ENCODE data around the gene NR1H2.
"Not testable (repeated sequence)": the region's sequence is repeated elsewhere in the genome, so short reads cannot be mapped to it uniquely, and the experiment has no call there.

NR1H2 gene

GRCh38 chr19:50379602-50380001 lies 3.3 kb downstream of the NR1H2 start:
- DNase-seq = no peak

GRCh38 chr19:50380137-50380536 lies 3.9 kb downstream of the NR1H2 start:
- DNase-seq = no peak

GRCh38 chr19:50380751-50381151 lies 4.5 kb downstream of the NR1H2 start:
- DNase-seq = no peak

GRCh38 chr19:50381881-50382729 lies 5.8 kb downstream of the NR1H2 start:
- no peak for DNase-seq

- DNase-seq = no peak
Observed at GRCh38 chr19:50383001-50383851, 7.0 kb downstream of the NR1H2 start.

GRCh38 chr19:50383852-50384684 lies 7.8 kb downstream of the NR1H2 start, which contains the start of gene POLD1:
Gene POLD1, plus strand, starts transcription at chr19:50384347. Its CDS starts 14,505 bp downstream, at chr19:50398852.
- peak; percentile 86 for DNase-seq

GRCh38 chr19:50384685-50385535 lies 8.7 kb downstream of the NR1H2 start:
- DNase-seq = no peak

GRCh38 chr19:50387176-50387867 lies 11.1 kb downstream of the NR1H2 start:
- DNase-seq = no peak

GRCh38 chr19:50387868-50388245 lies 11.6 kb downstream of the NR1H2 start:
- no peak for DNase-seq

- DNase-seq = not testable (repeated sequence)
Observed at GRCh38 chr19:50390295-50390694, 14.0 kb downstream of the NR1H2 start.

- DNase-seq = not testable (repeated sequence)
Observed at GRCh38 chr19:50390952-50391351, 14.7 kb downstream of the NR1H2 start.

GRCh38 chr19:50392759-50393158 lies 16.5 kb downstream of the NR1H2 start:
- no peak for DNase-seq

- DNase-seq = no peak
Observed at GRCh38 chr19:50393589-50393988, 17.3 kb downstream of the NR1H2 start.

GRCh38 chr19:50394017-50394416 lies 17.8 kb downstream of the NR1H2 start:
- DNase-seq = no peak

GRCh38 chr19:50398675-50399367 lies 22.6 kb downstream of the NR1H2 start:
- no peak for DNase-seq

- DNase-seq = no peak
Observed at GRCh38 chr19:50399368-50399745, 23.1 kb downstream of the NR1H2 start.

GRCh38 chr19:50401605-50402450 lies 25.6 kb downstream of the NR1H2 start:
- DNase-seq = no peak

GRCh38 chr19:50402544-50403301 lies 26.5 kb downstream of the NR1H2 start:
- DNase-seq = no peak
